ENCODE data around the gene FARP1. TPM values are rescaled to one million over a fixed set of nuclear protein-coding genes. Genes with fewer than 3 reads are reported as not detected.
A peak's percentile ranks its signal among the peaks of the same experiment; 100 is the strongest.
"Not testable (repeated sequence)": the region's sequence is repeated elsewhere in the genome, so short reads cannot be mapped to it uniquely, and the experiment has no call there.

FARP1 gene
- total RNA-seq, 1 donor from 2014 or later: 278 TPM

GRCh38 chr13:98407575-98407974 lies 264.7 kb downstream of the FARP1 start:
- peaks cover 47% of the 10 kb centered on the region for H3K4me1 Mint-ChIP-seq (ENCODE audit: low read depth)
- H3K4me3 Mint-ChIP-seq (ENCODE audit: low read depth): no peak overlapping the region
- H3K36me3 Mint-ChIP-seq (ENCODE audit: insufficient read depth): peaks cover 40% of the 10 kb centered on the region
- no peak for DNase-seq (ENCODE audit: low spot score, unreplicated experiment)
- peak overlapping the region; percentile 46 for H3K27ac Mint-ChIP-seq
- H3K9me3 Mint-ChIP-seq (ENCODE audit: low read depth): no peaks in the 10 kb centered on the region
- TF ChIP-seq CTCF (IDR thresholded peaks at IDR 0.05; ENCODE audit: unreplicated experiment): no peak
- H3K27me3 Mint-ChIP-seq: no peaks in the 10 kb centered on the region

GRCh38 chr13:98409281-98409680 lies 266.4 kb downstream of the FARP1 start:
- TF ChIP-seq CTCF (IDR thresholded peaks at IDR 0.05; ENCODE audit: unreplicated experiment): no peak
- Mint-ChIP-seq H3K27ac (no peak overlapping the region), H3K27me3 (no peaks in the 10 kb centered on the region)

GRCh38 chr13:98410612-98411011 lies 267.7 kb downstream of the FARP1 start:
- no peaks in the 10 kb centered on the region for H3K27me3 Mint-ChIP-seq
- H3K9me3 Mint-ChIP-seq (ENCODE audit: low read depth): no peaks in the 10 kb centered on the region
- TF ChIP-seq CTCF (IDR thresholded peaks at IDR 0.05; ENCODE audit: unreplicated experiment): no peak

More at GRCh38 chr13:98409281-98409680, 266.4 kb downstream of the FARP1 start:
- Mint-ChIP-seq H3K4me3 (ENCODE audit: low read depth) (no peak overlapping the region), H3K4me1 (ENCODE audit: low read depth) (peaks cover 55% of the 10 kb centered on the region), H3K9me3 (ENCODE audit: low read depth) (no peaks in the 10 kb centered on the region), H3K36me3 (ENCODE audit: insufficient read depth) (peaks cover 45% of the 10 kb centered on the region)
- DNase-seq (ENCODE audit: low spot score, unreplicated experiment): no peak

GRCh38 chr13:98411013-98411412 lies 268.1 kb downstream of the FARP1 start:
- no peaks in the 10 kb centered on the region for H3K27me3 Mint-ChIP-seq
- DNase-seq (ENCODE audit: low spot score, unreplicated experiment): no peak
- H3K4me1 Mint-ChIP-seq (ENCODE audit: low read depth): peaks cover 59% of the 10 kb centered on the region
- peaks cover 56% of the 10 kb centered on the region for H3K36me3 Mint-ChIP-seq (ENCODE audit: insufficient read depth)
- no peak overlapping the region for H3K4me3 Mint-ChIP-seq (ENCODE audit: low read depth)
- H3K9me3 Mint-ChIP-seq (ENCODE audit: low read depth): no peaks in the 10 kb centered on the region
- H3K27ac Mint-ChIP-seq: peak overlapping the region; percentile 87
- TF ChIP-seq CTCF (IDR thresholded peaks at IDR 0.05; ENCODE audit: unreplicated experiment): no peak

More at GRCh38 chr13:98410612-98411011, 267.7 kb downstream of the FARP1 start:
- no peak overlapping the region for H3K27ac Mint-ChIP-seq
- peaks cover 59% of the 10 kb centered on the region for H3K4me1 Mint-ChIP-seq (ENCODE audit: low read depth)
- peaks cover 55% of the 10 kb centered on the region for H3K36me3 Mint-ChIP-seq (ENCODE audit: insufficient read depth)
- no peak overlapping the region for H3K4me3 Mint-ChIP-seq (ENCODE audit: low read depth)
- DNase-seq (ENCODE audit: low spot score, unreplicated experiment): no peak

- H3K4me3 Mint-ChIP-seq (ENCODE audit: low read depth): no peak overlapping the region
- no peak for DNase-seq (ENCODE audit: low spot score, unreplicated experiment)
- H3K27me3 Mint-ChIP-seq: no peaks in the 10 kb centered on the region
- H3K9me3 Mint-ChIP-seq (ENCODE audit: low read depth): peaks cover 1% of the 10 kb centered on the region
- peaks cover 62% of the 10 kb centered on the region for H3K36me3 Mint-ChIP-seq (ENCODE audit: insufficient read depth)
- H3K27ac Mint-ChIP-seq: peak overlapping the region; percentile 30
- peaks cover 59% of the 10 kb centered on the region for H3K4me1 Mint-ChIP-seq (ENCODE audit: low read depth)
- TF ChIP-seq CTCF (IDR thresholded peaks at IDR 0.05; ENCODE audit: unreplicated experiment): no peak
Measured at GRCh38 chr13:98411617-98412265, 268.8 kb downstream of the FARP1 start.

- Mint-ChIP-seq H3K36me3 (ENCODE audit: insufficient read depth) (peaks cover 73% of the 10 kb centered on the region), H3K4me1 (ENCODE audit: low read depth) (peaks cover 56% of the 10 kb centered on the region)
- not testable (repeated sequence) for H3K9me3 Mint-ChIP-seq (ENCODE audit: low read depth); H3K4me3 Mint-ChIP-seq (ENCODE audit: low read depth); DNase-seq (ENCODE audit: low spot score, unreplicated experiment); H3K27me3 Mint-ChIP-seq; H3K27ac Mint-ChIP-seq
Measured at GRCh38 chr13:98413278-98413677, 270.4 kb downstream of the FARP1 start.
